Measurements from ENCODE around the gene MGMT. TPM values are rescaled to one million over a fixed set of nuclear protein-coding genes. Genes with fewer than 3 reads are reported as not detected.

MGMT gene
- total RNA-seq, 1 donor from 2014 or later, result 17.9 TPM

GRCh38 chr10:129758207-129759021 lies 291.4 kb downstream of the MGMT start:
- intact Hi-C loops (cut with micrococcal nuclease), result no loop called here

- intact Hi-C loops (cut with micrococcal nuclease), result no loop called here
Measured at GRCh38 chr10:129759214-129760002, 292.4 kb downstream of the MGMT start.

- intact Hi-C loops (cut with micrococcal nuclease), result no loop called here
Measured at GRCh38 chr10:129760003-129760315, 292.9 kb downstream of the MGMT start.

- intact Hi-C loops (cut with micrococcal nuclease), result no loop called here
Measured at GRCh38 chr10:129760416-129760815, 293.4 kb downstream of the MGMT start.

GRCh38 chr10:129761197-129761972 lies 294.3 kb downstream of the MGMT start:
- intact Hi-C loops (cut with micrococcal nuclease), result no loop called here

- intact Hi-C loops (cut with micrococcal nuclease), result no loop called here
Measured at GRCh38 chr10:129761981-129762956, 295.2 kb downstream of the MGMT start.

- intact Hi-C loops (cut with micrococcal nuclease), result no loop called here
Measured at GRCh38 chr10:129764011-129764900, 297.2 kb downstream of the MGMT start.

GRCh38 chr10:129764901-129765663 lies 298.0 kb downstream of the MGMT start:
- intact Hi-C loops (cut with micrococcal nuclease), result no loop called here

GRCh38 chr10:129765664-129766550 lies 298.9 kb downstream of the MGMT start:
- intact Hi-C loops (cut with micrococcal nuclease), result no loop called here

GRCh38 chr10:129766611-129767550 lies 299.8 kb downstream of the MGMT start:
- intact Hi-C loops (cut with micrococcal nuclease), result no loop called here

GRCh38 chr10:129767751-129768150 lies 300.7 kb downstream of the MGMT start:
- intact Hi-C loops (cut with micrococcal nuclease), result no loop called here

GRCh38 chr10:129768437-129769355 lies 301.7 kb downstream of the MGMT start:
- intact Hi-C loops (cut with micrococcal nuclease), result no loop called here

GRCh38 chr10:129769381-129770116 lies 302.5 kb downstream of the MGMT start:
- intact Hi-C loops (cut with micrococcal nuclease), result no loop called here

GRCh38 chr10:129770286-129770685 lies 303.2 kb downstream of the MGMT start:
- intact Hi-C loops (cut with micrococcal nuclease), result no loop called here

- intact Hi-C loops (cut with micrococcal nuclease), result no loop called here
Measured at GRCh38 chr10:129771024-129771423, 304.0 kb downstream of the MGMT start.

All from T-helper 2 cell treated with Interferon-gamma antibody and Interleukin-4, amounts not matched to agents 100 ng/mL and 5 ng/mL, for 36 hours (primary cell).